Epithelial cell of proximal tubule (primary cell): ENCODE data around the gene KCNK5. TPM values are rescaled to one million over a fixed set of nuclear protein-coding genes. Genes with fewer than 3 reads are reported as not detected.

Experiments used
- DNase-seq: peaks from one replicate; pipeline ENCODE4 v3.0.0-alpha.2; 2011; ENCODE audit warnings: low read depth
- H3K4me3 ChIP-seq: 2 replicates; pipeline ENCODE4 v1.5.1; 2011; ENCODE audit warnings: low read depth, mild to moderate bottlenecking, low read length
- total RNA-seq: library from RNA; depleted of rRNA; stranded (reverse); fragments of >200 nt; gene quantifications from 2 replicates; pipeline ENCODE4 v1.2.3, GENCODE V29; 2015
- TF ChIP-seq, protein P1 (sequence below): conservative IDR thresholded peaks from 2 replicates; pipeline ENCODE4 v1.5.1; 2012; ENCODE audit warnings: low read depth, mild to moderate bottlenecking, low read length

The KCNK5 gene
- total RNA-seq, 1 donor from 2014 or later: 1.6 TPM

DNA sequence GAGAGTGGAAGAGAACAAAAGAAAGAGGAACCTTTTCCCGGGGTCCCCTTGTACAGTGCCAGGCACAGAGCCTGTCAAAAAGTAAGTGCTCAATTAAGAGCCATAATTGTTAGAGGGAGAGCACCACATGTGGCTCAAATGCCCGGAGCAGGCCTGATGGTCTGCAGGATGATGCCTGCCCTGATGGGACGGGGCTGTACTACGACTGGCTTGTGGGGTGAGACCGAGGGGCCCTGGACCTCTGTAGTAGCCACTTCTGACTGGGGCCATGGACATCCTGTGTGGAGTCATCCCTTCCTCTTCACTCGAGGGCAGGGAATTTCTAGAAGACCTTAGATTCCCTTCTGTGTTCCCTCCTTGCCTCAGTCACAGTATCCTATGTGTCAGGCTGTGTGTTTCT, 47.9 kb downstream of the KCNK5 start:
- TF ChIP-seq, protein P1, sequence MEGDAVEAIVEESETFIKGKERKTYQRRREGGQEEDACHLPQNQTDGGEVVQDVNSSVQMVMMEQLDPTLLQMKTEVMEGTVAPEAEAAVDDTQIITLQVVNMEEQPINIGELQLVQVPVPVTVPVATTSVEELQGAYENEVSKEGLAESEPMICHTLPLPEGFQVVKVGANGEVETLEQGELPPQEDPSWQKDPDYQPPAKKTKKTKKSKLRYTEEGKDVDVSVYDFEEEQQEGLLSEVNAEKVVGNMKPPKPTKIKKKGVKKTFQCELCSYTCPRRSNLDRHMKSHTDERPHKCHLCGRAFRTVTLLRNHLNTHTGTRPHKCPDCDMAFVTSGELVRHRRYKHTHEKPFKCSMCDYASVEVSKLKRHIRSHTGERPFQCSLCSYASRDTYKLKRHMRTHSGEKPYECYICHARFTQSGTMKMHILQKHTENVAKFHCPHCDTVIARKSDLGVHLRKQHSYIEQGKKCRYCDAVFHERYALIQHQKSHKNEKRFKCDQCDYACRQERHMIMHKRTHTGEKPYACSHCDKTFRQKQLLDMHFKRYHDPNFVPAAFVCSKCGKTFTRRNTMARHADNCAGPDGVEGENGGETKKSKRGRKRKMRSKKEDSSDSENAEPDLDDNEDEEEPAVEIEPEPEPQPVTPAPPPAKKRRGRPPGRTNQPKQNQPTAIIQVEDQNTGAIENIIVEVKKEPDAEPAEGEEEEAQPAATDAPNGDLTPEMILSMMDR: no peak
- no peak overlapping the region for H3K4me3 ChIP-seq
- DNase-seq: no peak

DNA sequence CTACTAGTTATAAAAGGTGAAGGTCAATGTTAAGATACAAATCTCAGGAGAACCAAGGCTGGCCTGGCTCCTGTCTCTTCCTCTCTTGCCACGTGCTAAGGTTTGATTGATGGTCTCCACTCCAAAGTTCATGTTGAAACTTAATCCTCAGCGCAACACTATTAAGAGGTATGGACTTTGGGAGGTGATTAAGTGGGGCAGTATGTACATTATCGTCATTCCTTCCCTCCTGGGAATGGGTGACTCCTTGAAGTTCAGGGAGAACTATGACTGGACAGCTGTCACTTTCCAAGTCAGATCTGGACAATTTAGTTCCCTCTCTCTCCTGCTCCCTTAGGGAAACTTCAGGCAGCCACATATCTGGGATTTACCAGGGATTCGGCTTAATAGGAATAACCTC, 50.5 kb downstream of the KCNK5 start:
- no peak for DNase-seq
- TF ChIP-seq, protein P1: no peak
- no peak overlapping the region for H3K4me3 ChIP-seq

DNA sequence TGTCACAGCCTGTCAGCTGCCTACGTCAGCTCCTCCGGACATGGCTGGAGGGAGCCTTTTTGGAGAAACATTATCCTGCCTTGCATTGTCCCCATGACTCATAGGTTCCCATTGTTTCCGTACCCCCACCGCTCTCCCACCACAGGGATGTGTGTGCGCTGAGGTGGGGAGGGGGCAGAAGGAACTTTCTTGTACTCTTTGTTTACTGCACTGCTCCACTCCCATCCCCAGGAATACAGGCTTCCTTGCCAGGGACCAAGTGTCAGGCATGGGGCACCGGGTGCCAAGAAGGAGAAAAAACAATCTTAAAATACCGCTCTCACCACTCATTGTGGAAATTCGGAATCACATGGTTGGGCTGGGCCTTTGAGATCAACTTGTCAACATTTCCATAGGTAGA, 51.0 kb downstream of the KCNK5 start:
- TF ChIP-seq, protein P1: no peak
- no peak for DNase-seq
- no peak overlapping the region for H3K4me3 ChIP-seq

DNA sequence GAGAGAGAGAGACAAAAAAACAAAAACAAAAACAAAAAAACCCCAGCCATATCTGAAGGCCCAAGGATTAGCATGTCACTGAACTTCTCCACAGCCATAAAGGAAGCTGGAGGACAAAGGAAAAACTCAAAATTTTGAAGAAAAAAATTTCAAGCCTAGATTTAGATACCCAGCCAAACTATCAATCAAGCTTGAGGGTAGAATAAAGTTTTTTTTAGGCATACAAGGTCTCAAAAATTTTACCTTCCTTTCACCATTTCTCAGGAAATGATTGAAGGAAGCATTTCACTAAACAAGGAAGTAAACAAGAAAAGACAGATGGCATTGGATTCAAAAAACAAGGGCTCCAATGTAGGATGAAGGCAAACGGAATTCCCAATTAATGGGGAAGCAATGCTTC, 52.1 kb downstream of the KCNK5 start:
- TF ChIP-seq, protein P1: no peak
- no peak overlapping the region for H3K4me3 ChIP-seq
- DNase-seq: no peak

DNA sequence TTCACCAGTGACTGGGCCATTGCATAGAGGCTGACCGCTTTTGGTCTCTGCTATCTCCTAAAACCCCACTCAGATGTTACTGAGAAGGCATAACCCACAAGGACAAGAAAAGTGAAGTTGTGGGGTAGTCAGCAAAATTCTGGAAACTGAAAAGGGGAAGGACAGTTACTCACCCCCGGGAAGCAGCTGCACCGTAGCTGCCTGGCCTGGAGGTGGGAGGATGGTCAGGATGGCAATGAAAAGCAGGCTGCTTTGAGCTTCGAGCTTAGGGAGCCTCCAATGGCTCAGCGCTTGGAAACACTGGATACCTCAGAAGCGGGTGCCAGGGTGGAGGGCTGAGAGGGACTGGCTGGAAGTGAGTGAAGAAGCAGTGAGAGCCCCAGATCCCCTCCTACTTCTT, 56.0 kb downstream of the KCNK5 start:
- no peak overlapping the region for H3K4me3 ChIP-seq
- TF ChIP-seq, protein P1: no peak

DNA sequence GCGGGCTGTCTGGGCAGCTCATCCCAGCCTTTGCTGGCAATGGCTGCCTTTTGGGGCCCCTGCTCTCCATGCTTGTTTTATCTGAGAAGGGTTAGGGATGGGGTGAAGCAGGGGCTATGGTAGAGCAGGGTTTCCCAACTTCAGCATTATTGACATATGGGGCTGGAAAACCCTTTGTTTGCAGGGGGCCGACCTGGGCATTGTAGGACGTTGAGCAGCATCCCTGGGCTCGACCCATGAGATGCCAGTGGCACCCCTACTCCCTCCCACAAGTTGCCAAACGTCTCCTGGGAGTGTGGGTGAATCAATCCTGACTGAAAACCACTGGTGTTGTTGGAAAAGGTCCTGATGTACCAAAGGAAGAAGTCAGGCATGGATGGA, 56.9 kb downstream of the KCNK5 start:
- no peak overlapping the region for H3K4me3 ChIP-seq
- DNase-seq: no peak
- TF ChIP-seq, protein P1: no peak

More for the DNA sequence above, 56.0 kb downstream of the KCNK5 start:
- DNase-seq: no peak

DNA sequence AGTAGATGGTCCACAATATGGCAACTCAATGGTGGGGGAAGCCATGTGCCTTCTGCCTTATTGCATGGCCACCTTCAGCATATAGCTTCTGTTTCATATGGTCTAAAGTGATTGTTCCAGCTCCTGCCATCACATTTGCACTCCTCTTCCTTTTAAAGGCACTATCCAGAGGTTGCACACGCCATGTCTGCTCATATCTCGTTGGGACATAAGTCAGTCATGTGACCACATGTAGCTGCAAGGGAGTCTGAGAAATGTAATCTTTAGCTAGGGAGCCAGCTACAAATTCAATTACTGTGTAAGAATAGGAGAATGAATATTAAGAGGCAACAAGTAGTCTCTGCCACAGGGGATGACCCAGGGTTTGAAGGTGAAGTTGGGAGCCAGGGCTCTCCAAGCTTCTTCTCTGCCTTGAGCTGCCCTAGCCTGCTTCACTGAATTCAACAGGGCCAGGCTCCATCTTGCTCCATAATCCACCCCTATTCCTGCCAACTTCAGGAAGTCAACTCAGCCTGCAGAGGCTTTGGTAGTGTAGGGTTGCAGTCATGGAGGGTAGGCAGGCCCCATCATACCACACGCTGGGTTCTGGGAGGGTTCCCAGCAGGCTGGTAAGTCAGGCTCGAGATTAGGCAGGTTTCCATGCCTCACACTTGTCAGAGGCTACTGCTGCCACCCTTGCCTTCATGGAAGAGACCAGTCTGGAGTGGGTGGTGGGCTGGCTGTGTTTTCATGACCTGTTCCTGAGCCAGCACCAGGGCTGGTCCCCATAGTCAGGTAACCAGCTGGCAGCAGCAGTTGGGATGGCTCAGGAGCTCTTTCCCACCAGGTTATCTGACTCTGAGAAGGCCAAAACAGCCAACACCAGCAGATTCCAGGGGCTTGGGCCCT, 57.5 kb downstream of the KCNK5 start:
- TF ChIP-seq, protein P1: no peak
- no peak for DNase-seq
- H3K4me3 ChIP-seq: no peak overlapping the region
